ENCODE data around the gene CACNG4. TPM values are rescaled to one million over a fixed set of nuclear protein-coding genes. Genes with fewer than 3 reads are reported as not detected.

CACNG4 gene
- total RNA-seq, 6 experiments from 2014 or later = not detected

- peaks cover 49% of the 10 kb centered on the region for H3K27me3 Mint-ChIP-seq (ENCODE audit: insufficient read depth)
- no peak overlapping the region for H3K4me3 Mint-ChIP-seq
- H3K4me1 Mint-ChIP-seq (ENCODE audit: low read depth) = no peaks in the 10 kb centered on the region
- H3K36me3 Mint-ChIP-seq (ENCODE audit: low read depth) = no peaks in the 10 kb centered on the region
- no peak for TF ChIP-seq CTCF (IDR thresholded peaks at IDR 0.05)
- DNase-seq = no peak
- H3K9me3 Mint-ChIP-seq = no peaks in the 10 kb centered on the region
- H3K27ac Mint-ChIP-seq = no peak overlapping the region
Measured at GRCh38 chr17:66989579-66989978, 25.1 kb downstream of the CACNG4 start.

DNA sequence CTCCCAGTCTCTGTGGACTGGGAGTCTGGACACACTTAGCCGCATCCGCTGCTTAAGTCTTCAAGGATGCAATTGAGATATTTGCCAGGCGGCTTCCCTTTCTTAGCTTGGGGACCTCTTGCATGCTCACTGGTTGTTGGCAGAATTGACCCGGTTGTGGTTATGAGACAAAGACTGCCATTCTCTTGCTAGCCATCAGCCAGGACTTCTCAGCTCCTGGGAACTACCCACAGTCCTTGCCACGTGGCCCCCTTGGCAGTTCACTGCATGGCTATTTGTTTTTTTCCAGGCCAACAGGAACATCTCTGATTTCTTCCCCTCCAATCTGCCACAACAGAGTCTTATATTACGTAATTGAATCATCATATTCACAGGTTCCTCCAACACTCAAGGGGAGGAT, 25.5 kb downstream of the CACNG4 start:
- H3K27ac Mint-ChIP-seq = no peak overlapping the region
- no peaks in the 10 kb centered on the region for H3K36me3 Mint-ChIP-seq (ENCODE audit: low read depth)
- no peak for TF ChIP-seq CTCF (IDR thresholded peaks at IDR 0.05)
- H3K27me3 Mint-ChIP-seq (ENCODE audit: insufficient read depth) = peaks cover 45% of the 10 kb centered on the region
- no peaks in the 10 kb centered on the region for H3K4me1 Mint-ChIP-seq (ENCODE audit: low read depth)
- no peak for DNase-seq
- H3K9me3 Mint-ChIP-seq = no peaks in the 10 kb centered on the region
- no peak overlapping the region for H3K4me3 Mint-ChIP-seq

- no peaks in the 10 kb centered on the region for H3K36me3 Mint-ChIP-seq (ENCODE audit: low read depth)
- no peak overlapping the region for H3K4me3 Mint-ChIP-seq
- no peak overlapping the region for H3K27ac Mint-ChIP-seq
- H3K27me3 Mint-ChIP-seq (ENCODE audit: insufficient read depth) = peaks cover 40% of the 10 kb centered on the region
- no peak for TF ChIP-seq CTCF (IDR thresholded peaks at IDR 0.05)
- H3K9me3 Mint-ChIP-seq = no peaks in the 10 kb centered on the region
- H3K4me1 Mint-ChIP-seq (ENCODE audit: low read depth) = no peaks in the 10 kb centered on the region
- DNase-seq = no peak
Measured at GRCh38 chr17:66992911-66993442, 28.5 kb downstream of the CACNG4 start.

DNA sequence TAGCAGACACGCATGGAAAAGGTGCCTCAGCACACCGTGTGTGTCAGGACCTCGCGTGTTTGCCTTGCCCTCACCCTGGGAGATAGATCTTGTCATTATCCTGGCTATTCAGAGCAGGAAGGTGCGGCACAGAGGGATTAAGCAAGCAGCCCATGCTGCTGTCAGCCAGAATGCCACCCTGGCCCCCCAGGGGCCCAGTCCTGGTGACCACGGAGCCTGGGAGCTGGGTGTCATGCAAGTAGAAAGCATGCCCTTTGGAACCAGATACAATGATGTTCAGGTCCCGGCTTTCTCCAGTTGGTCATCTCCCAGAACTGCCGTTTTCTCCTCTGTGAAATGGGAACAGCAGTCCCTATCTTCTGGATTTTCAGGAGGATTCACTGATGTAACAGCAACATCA, 29.9 kb downstream of the CACNG4 start:
- Mint-ChIP-seq H3K27me3 (ENCODE audit: insufficient read depth) (peaks cover 42% of the 10 kb centered on the region), H3K9me3 (no peaks in the 10 kb centered on the region), H3K36me3 (ENCODE audit: low read depth) (no peaks in the 10 kb centered on the region), H3K27ac (no peak overlapping the region), H3K4me1 (ENCODE audit: low read depth) (no peaks in the 10 kb centered on the region), H3K4me3 (no peak overlapping the region)
- DNase-seq = no peak
- no peak for TF ChIP-seq CTCF (IDR thresholded peaks at IDR 0.05)

GRCh38 chr17:66994930-66995535, 30.5 kb downstream of the CACNG4 start:
- no peak for TF ChIP-seq CTCF (IDR thresholded peaks at IDR 0.05)
- H3K4me3 Mint-ChIP-seq = no peak overlapping the region
- no peak for DNase-seq
- no peak overlapping the region for H3K27ac Mint-ChIP-seq
- H3K4me1 Mint-ChIP-seq (ENCODE audit: low read depth) = no peaks in the 10 kb centered on the region
- no peaks in the 10 kb centered on the region for H3K36me3 Mint-ChIP-seq (ENCODE audit: low read depth)
- H3K9me3 Mint-ChIP-seq = no peaks in the 10 kb centered on the region
- peaks cover 47% of the 10 kb centered on the region for H3K27me3 Mint-ChIP-seq (ENCODE audit: insufficient read depth)

All from HFFc6 (cell line).